A673 (cell line): ENCODE data around the gene LDLRAD3.

Experiments used
- EZH2 ChIP-seq: fragments of 200-600 bp; sonication (generic); IDR thresholded peaks from 2 replicates; pipeline ENCODE4 v1.6.1; 2017; ENCODE audit warnings: borderline replicate concordance, low read depth, mild to moderate bottlenecking, mixed read lengths, antibody characterized with exemption, low read length; ENCODE audit not compliant: poor library complexity, severe bottlenecking
- TF ChIP-seq, protein P1 (sequence below): fragments of 300-800, 200-600 bp; sonication (generic); conservative IDR thresholded peaks from 2 replicates; pipeline ENCODE4 v1.5.1; 2017; ENCODE audit warnings: low read depth, mild to moderate bottlenecking, antibody characterized with exemption, low read length, moderate library complexity, mixed read lengths

DNA sequence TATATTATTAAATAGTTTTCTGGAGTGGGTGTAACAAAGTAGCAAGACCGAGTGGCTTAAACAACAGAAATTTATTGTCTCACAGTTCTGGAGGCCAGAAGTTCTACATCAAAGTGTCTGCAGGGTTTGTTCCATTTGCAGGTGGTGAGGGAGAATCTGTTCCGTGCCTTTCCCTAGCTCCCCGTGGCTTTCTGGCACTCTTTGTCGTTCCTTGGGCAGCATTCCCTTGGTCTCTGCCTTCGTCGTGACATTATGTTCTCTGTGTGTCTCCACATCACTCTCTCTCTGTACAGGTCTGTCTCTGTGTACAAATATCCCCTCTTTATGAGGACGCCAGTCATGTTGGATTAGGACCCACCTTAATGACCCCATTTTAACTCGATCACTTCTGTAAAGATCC, 38.2 kb downstream of the LDLRAD3 start:
- TF ChIP-seq, protein P1, sequence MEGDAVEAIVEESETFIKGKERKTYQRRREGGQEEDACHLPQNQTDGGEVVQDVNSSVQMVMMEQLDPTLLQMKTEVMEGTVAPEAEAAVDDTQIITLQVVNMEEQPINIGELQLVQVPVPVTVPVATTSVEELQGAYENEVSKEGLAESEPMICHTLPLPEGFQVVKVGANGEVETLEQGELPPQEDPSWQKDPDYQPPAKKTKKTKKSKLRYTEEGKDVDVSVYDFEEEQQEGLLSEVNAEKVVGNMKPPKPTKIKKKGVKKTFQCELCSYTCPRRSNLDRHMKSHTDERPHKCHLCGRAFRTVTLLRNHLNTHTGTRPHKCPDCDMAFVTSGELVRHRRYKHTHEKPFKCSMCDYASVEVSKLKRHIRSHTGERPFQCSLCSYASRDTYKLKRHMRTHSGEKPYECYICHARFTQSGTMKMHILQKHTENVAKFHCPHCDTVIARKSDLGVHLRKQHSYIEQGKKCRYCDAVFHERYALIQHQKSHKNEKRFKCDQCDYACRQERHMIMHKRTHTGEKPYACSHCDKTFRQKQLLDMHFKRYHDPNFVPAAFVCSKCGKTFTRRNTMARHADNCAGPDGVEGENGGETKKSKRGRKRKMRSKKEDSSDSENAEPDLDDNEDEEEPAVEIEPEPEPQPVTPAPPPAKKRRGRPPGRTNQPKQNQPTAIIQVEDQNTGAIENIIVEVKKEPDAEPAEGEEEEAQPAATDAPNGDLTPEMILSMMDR, result no peak
- no peak for TF ChIP-seq EZH2
